Measurements from ENCODE around the gene ARHGAP21.
"Not testable (repeated sequence)": the region's sequence is repeated elsewhere in the genome, so short reads cannot be mapped to it uniquely, and the experiment has no call there.

Gene ARHGAP21

GRCh38 chr10:24690961-24691512 lies 32.6 kb downstream of the ARHGAP21 start:
- FAIRE-seq = peak; percentile 23

GRCh38 chr10:24685958-24686540 lies 37.6 kb downstream of the ARHGAP21 start:
- no peak for DNase-seq (ENCODE audit: insufficient read length, low spot score)
- FAIRE-seq = no peak

More at GRCh38 chr10:24690961-24691512, 32.6 kb downstream of the ARHGAP21 start:
- DNase-seq (ENCODE audit: insufficient read length, low spot score) = no peak

GRCh38 chr10:24683554-24683953 lies 40.1 kb downstream of the ARHGAP21 start:
- FAIRE-seq (no peak), DNase-seq (ENCODE audit: insufficient read length, low spot score) (no peak)

DNA sequence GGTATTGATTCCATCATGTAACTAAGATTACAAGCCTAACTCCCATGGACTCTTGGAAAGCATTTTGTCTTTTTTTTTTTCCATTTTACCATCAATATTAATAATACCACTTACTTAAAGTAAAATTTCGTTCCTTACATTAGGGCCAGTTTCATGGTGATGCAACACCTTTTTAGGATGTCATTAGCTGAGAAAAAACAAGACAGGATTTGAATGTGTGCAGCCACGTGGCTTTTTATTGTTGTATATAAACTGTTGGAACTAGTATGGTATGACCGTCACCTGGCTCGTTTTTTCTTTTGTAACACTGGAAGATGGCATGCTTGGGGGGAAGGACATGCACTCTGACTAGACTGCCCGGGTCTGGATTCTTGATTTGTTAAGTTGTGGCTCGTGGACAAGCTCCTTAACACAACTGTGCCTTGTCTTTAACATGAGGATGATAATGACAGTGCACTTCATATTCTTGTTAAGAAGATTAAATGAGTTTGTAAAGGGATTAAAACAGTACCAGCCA lies 42.1 kb downstream of the ARHGAP21 start:
- DNase-seq (ENCODE audit: insufficient read length, low spot score) = no peak
- FAIRE-seq = no peak

GRCh38 chr10:24680647-24681524 lies 42.8 kb downstream of the ARHGAP21 start:
- FAIRE-seq (no peak), DNase-seq (ENCODE audit: insufficient read length, low spot score) (no peak)

- FAIRE-seq (no peak), DNase-seq (ENCODE audit: insufficient read length, low spot score) (no peak)
These were observed 44.9 kb downstream of the ARHGAP21 start for GRCh38 chr10:24678757-24679156.

GRCh38 chr10:24674892-24675632 lies 48.6 kb downstream of the ARHGAP21 start:
- peak; percentile 80 for FAIRE-seq
- no peak for DNase-seq (ENCODE audit: insufficient read length, low spot score)

- FAIRE-seq = peak; percentile 90
- no peak for DNase-seq (ENCODE audit: insufficient read length, low spot score)
These were observed 52.6 kb downstream of the ARHGAP21 start for GRCh38 chr10:24670964-24671670.

GRCh38 chr10:24669285-24669852 lies 54.3 kb downstream of the ARHGAP21 start:
- DNase-seq (ENCODE audit: insufficient read length, low spot score) = no peak
- FAIRE-seq = no peak

- DNase-seq (ENCODE audit: insufficient read length, low spot score) (no peak), FAIRE-seq (peak; percentile 4)
These were observed 55.4 kb downstream of the ARHGAP21 start for GRCh38 chr10:24668247-24668646.

DNA sequence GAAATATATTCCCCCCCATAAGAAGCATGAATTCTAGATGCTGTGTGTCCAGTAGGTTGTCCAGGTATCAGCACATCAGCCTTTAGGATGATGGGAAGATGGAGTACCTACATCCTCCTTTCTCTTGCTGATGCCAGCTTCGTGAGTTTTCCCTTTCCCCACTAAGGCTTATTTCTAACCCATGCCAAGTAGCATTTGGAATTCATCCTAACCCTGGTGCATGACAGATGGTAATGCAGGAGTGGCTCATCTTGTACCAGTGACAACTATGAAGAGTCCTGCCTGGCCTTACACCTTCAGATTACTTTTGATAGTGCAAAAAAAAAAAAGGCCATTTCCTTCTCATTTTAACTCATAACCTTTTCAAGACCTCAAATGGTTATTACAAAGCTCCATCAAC lies 58.7 kb downstream of the ARHGAP21 start:
- no peak for FAIRE-seq
- no peak for DNase-seq (ENCODE audit: insufficient read length, low spot score)

- no peak for DNase-seq (ENCODE audit: insufficient read length, low spot score)
- no peak for FAIRE-seq
These were observed 62.3 kb downstream of the ARHGAP21 start for GRCh38 chr10:24661376-24661775.

- not testable (repeated sequence) for DNase-seq (ENCODE audit: insufficient read length, low spot score); FAIRE-seq
These were observed 65.4 kb downstream of the ARHGAP21 start for GRCh38 chr10:24658319-24658718.

GRCh38 chr10:24656326-24656725 lies 67.4 kb downstream of the ARHGAP21 start:
- not testable (repeated sequence) for DNase-seq (ENCODE audit: insufficient read length, low spot score); FAIRE-seq

DNA sequence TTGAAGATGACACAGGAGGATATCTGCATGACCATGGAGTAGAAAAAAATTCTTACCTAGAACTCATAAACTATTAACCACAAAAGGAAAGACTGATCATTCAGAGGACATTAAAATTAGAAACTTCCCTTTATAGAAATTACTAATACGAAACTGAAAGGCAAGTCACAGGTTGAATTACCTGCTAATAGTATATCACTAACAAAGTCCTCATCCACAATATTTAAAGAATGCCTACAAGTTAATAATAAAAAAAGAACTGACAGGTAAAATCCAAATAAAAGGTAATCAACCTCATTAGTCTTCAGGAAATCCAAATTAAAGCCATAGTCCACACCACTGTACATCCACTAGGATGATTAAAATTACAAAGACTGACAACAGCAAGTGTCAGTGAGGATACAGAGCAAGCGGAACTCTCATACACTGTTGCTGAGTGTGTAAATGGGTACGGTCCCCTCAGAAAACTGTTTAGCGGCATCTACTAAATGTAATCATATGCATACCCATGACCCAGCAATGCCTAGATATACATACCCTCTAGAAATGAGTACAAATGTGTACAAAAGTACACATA lies 71.2 kb downstream of the ARHGAP21 start:
- DNase-seq (ENCODE audit: insufficient read length, low spot score) (no peak), FAIRE-seq (no peak)

GRCh38 chr10:24651923-24652322 lies 71.8 kb downstream of the ARHGAP21 start:
- FAIRE-seq (no peak), DNase-seq (ENCODE audit: insufficient read length, low spot score) (no peak)

GRCh38 chr10:24650669-24651391 lies 72.9 kb downstream of the ARHGAP21 start:
- DNase-seq (ENCODE audit: insufficient read length, low spot score) (no peak), FAIRE-seq (peak; percentile 4)

- no peak for FAIRE-seq
- no peak for DNase-seq (ENCODE audit: insufficient read length, low spot score)
These were observed 77.9 kb downstream of the ARHGAP21 start for GRCh38 chr10:24645784-24646183.

DNA sequence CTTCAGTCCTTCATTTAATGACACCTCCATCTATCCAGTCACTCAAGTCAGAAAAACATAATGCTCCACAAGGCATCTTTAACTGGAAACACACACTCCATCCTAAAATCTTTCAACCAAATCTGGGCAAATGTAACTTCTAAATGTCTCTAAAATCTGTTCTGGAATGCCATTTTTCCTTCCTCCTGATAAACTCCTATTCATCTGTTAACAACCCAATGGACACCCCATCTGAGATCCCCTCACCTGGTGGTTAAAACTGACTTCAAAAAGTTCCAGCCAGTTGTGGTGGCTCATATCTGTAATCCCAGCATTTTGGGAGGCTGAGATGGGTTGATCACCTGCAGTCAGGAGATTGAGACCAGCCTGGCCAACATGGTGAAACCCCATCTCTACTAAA lies 78.7 kb downstream of the ARHGAP21 start:
- FAIRE-seq = no peak
- DNase-seq (ENCODE audit: insufficient read length, low spot score) = no peak
